Kidney (tissue), 14 donors: ENCODE results near the gene TCTN3. TPM values are rescaled to one million over a fixed set of nuclear protein-coding genes. Genes with fewer than 3 reads are reported as not detected.
"Not testable (repeated sequence)": the region's sequence is repeated elsewhere in the genome, so short reads cannot be mapped to it uniquely, and the experiment has no call there.

Experiments used
- DNase-seq, 5 donors: peaks; one replicate each; pipeline ENCODE4 v3.0.0-alpha.2; 2013 to 2020
- FAIRE-seq: peaks from 2 replicates; lab custom pipeline; 2012; peaks lifted over from hg19 to GRCh38; lab: Jason Lieb, UNC
- H3K27ac ChIP-seq, 2 donors: one replicate each; pipeline ENCODE4 v1.7.0; 2013; ENCODE audit warnings: low read depth in 2 of 2, low read length in 2 of 2, inconsistent platforms in 1 of 2
- H3K27me3 ChIP-seq: one replicate; pipeline ENCODE4 v1.7.1; 2013; ENCODE audit warnings: low read length, inconsistent platforms; ENCODE audit not compliant: control insufficient read depth, insufficient read depth
- H3K36me3 ChIP-seq, 3 donors: one replicate each; pipeline versions ENCODE4 v1.7.0 to v1.7.1; 2013; ENCODE audit warnings: low read length in 3 of 3, control low read depth in 1 of 3, inconsistent platforms in 1 of 3; ENCODE audit not compliant: insufficient read depth in 3 of 3, control insufficient read depth in 2 of 3
- H3K4me1 ChIP-seq, 3 donors: one replicate each; pipeline versions ENCODE4 v1.7.0 to v1.7.1; 2013; ENCODE audit warnings: low read length in 3 of 3, inconsistent platforms in 1 of 3, low read depth in 1 of 3; ENCODE audit not compliant: control insufficient read depth in 2 of 3, insufficient read depth in 2 of 3
- H3K4me3 ChIP-seq, 3 donors: one replicate each; pipeline versions ENCODE4 v1.7.0 to v1.8.1; 2013; ENCODE audit warnings: low read length in 3 of 3, control low read depth in 1 of 3, inconsistent platforms in 1 of 3
- H3K9ac ChIP-seq, 3 donors: one replicate each; pipeline versions ENCODE4 v1.7.0 to v1.7.1; 2013; ENCODE audit warnings: low read length in 3 of 3, control low read depth in 1 of 3, inconsistent platforms in 1 of 3
- H3K9me3 ChIP-seq, 3 donors: one replicate each; pipeline versions ENCODE4 v1.7.0 to v1.7.1; 2013; ENCODE audit warnings: low read length in 3 of 3, control low read depth in 1 of 3, inconsistent platforms in 1 of 3; ENCODE audit not compliant: control insufficient read depth in 2 of 3, insufficient read depth in 1 of 3
- CTCF ChIP-seq: IDR thresholded peaks from 3 replicates; pipeline ENCODE4 v1.5.1; 2012; ENCODE audit warnings: mild to moderate bottlenecking, moderate library complexity, borderline replicate concordance; ENCODE audit not compliant: insufficient read depth; ENCODE audit errors: extremely low read depth
- intact Hi-C: fragments of 100-400 bp; cut with DNase I; formaldehyde crosslinking; loops from one replicate; pipeline ENCODE4 v1.11.1; 2022
- polyA plus RNA-seq: library from polyadenylated mRNA; stranded (reverse); fragments of 350-450 nt; fragmentation: Illumina TruSeq; extraction: RNeasy Lipid Tissue Mini Kit (QIAGEN cat#74804); gene quantifications from one replicate; pipeline ENCODE4 v1.2.3, GENCODE V29; 2014; ENCODE audit warnings: low read depth, low replicate concordance; ENCODE audit not compliant: insufficient read depth
- total RNA-seq: library from RNA; stranded (reverse); fragmentation: NEBNext Ultra II Directional; extraction: Animal tissue kit (Norgen Biotek cat#: 25700); gene quantifications from one replicate; pipeline ENCODE4 v1.2.1, GENCODE V29; 2021
- donor health status: control.
- donor health status: control.
- donor health status: control.
- donor health status: control.
- donor health status: control.
- donor health status: DM: yes; HTN: yes; CAD: no.
- donor health status: Normal renal cell carcinoma (clear cell type).

TCTN3 gene
- total and polyA plus RNA-seq, 2 donors from 2014 or later = 40.3 to 46.3 TPM

DNA sequence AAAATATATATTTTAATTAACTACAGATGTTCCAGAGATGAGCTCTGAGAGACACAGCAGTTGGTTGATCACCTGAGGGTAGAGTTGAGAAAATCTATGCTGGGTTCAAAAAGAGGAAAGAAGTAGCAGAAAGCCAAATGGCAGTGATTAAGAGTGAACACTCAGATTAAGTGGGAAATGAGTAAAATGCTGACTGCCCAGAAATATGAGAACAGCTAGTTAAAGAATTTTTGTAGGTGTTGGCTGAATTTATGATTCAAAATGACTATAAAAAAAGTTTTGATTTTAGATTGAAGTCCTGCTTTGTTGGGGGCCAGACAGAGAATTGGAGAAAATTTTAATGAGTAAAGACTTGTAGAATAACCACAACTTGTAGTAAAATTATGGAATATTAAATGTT is 9.8 kb downstream of the TCTN3 start:
- Histone ChIP-seq H3K9ac (no peak overlapping the region), H3K4me1 (no peaks in the 10 kb centered on the region), H3K27ac (no peak overlapping the region), H3K9me3 (no peaks in the 10 kb centered on the region), H3K27me3 (no peaks in the 10 kb centered on the region), H3K4me3 (no peak overlapping the region), H3K36me3 (peaks cover 12 to 61% (median 35%) of the 10 kb centered on the region in 3 donors)
- DNase-seq (no peak), FAIRE-seq (no peak)
- TF ChIP-seq CTCF = no peak
- intact Hi-C loops = no loop called here

GRCh38 chr10:95675403-95676116 is 18.2 kb downstream of the TCTN3 start:
- FAIRE-seq (no peak), DNase-seq (no peak)
- Histone ChIP-seq H3K9me3 (no peaks in the 10 kb centered on the region), H3K4me1 (no peaks in the 10 kb centered on the region), H3K4me3 (no peak overlapping the region), H3K27me3 (no peaks in the 10 kb centered on the region), H3K36me3 (peaks cover 6 to 12% (median 10%) of the 10 kb centered on the region in 3 donors), H3K9ac (no peak overlapping the region), H3K27ac (no peak overlapping the region)
- no peak for TF ChIP-seq CTCF
- intact Hi-C loops = no loop called here

DNA sequence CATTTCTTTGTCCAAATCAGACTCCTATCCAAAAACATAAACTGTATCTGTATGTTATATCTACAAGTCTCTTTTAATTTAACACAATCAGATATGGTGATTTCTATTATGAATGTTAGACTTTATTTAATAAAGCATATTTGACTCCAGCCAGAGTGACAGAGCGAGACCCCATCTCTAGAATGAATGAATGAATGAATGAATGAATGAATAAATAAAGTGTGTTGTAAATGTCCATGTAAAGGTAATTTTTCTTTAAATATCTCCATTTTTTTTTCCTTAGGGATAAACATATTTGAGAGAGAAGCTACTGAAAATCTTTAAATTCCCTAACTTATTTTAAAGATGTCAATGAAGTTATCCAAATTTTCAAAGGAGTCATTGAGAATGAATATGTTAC is 19.1 kb downstream of the TCTN3 start:
- no peaks in the 10 kb centered on the region for H3K4me1 ChIP-seq
- H3K9me3 ChIP-seq = no peaks in the 10 kb centered on the region
- TF ChIP-seq CTCF = no peak
- no peaks in the 10 kb centered on the region for H3K27me3 ChIP-seq
- H3K27ac ChIP-seq = no peak overlapping the region
- FAIRE-seq = no peak
- H3K36me3 ChIP-seq = peaks cover 4 to 6% (median 4%) of the 10 kb centered on the region in 3 donors
- H3K4me3 ChIP-seq = no peak overlapping the region
- intact Hi-C loops = no loop called here
- H3K9ac ChIP-seq = no peak overlapping the region
- DNase-seq = no peak

- H3K27ac ChIP-seq, H3K4me1 ChIP-seq, intact Hi-C loops, H3K27me3 ChIP-seq, H3K9me3 ChIP-seq, DNase-seq, H3K36me3 ChIP-seq, H3K4me3 ChIP-seq, H3K9ac ChIP-seq, FAIRE-seq: not testable (repeated sequence)
These were observed 21.1 kb downstream of the TCTN3 start for GRCh38 chr10:95672641-95673040.
